Motor neuron (in vitro differentiated cells): Measurements from ENCODE around the gene PHF2. TPM values are rescaled to one million over a fixed set of nuclear protein-coding genes. Genes with fewer than 3 reads are reported as not detected.

Experiments
- ATAC-seq, 8 experiments: fragments of 200-7000 bp; cut with Tn5 transposase; replicated peaks in 6 of 8; 2 replicates each; pipeline ENCODE4 v1.8.0; 2021; ENCODE audit warnings: mild to moderate bottlenecking in 8 of 8, moderate library complexity in 8 of 8
- H3K27ac ChIP-seq, 2 donors: fragments of 250-450 bp; sonication (Bioruptor Pico); 2 replicates each; pipeline ENCODE4 v1.9.0; 2021; ENCODE audit warnings: antibody characterized with exemption in 2 of 2, mild to moderate bottlenecking in 2 of 2, moderate library complexity in 1 of 2
- H3K4me1 ChIP-seq, 2 donors: fragments of 250-450 bp; sonication (Bioruptor Pico); replicated peaks in 1 of 2; 2 replicates each; pipeline ENCODE4 v1.6.1; 2021; ENCODE audit warnings: antibody characterized with exemption in 2 of 2, mild to moderate bottlenecking in 2 of 2, moderate library complexity in 1 of 2
- H3K4me3 ChIP-seq, 5 donors: fragments of 250-450 bp; sonication (Bioruptor Pico); 2 replicates each; pipeline ENCODE4 v1.9.0; 2021; ENCODE audit warnings: antibody characterized with exemption in 5 of 5, mild to moderate bottlenecking in 5 of 5, moderate library complexity in 4 of 5
- WGBS, 10 experiments: fragments of 450-650 bp; shearing (Covaris generic); methylation state at CpG; one replicate each; pipeline ENCODE4 v1.0.0; 2022; 5-methylcytosine and 5-hydroxymethylcytosine counted together
- in situ Hi-C, 9 experiments: fragments of 400-800 bp; cut with MboI; loops; one replicate each; pipeline ENCODE4 v1.15.0; 2021; ENCODE audit warnings: low sequenced_read_pairs in 9 of 9, low pct_unique_long_range_greater_than_20kb in 2 of 9; ENCODE audit not compliant: unreplicated experiment in 9 of 9
- total RNA-seq, 8 experiments: library from RNA; unstranded; fragments of 300-600 nt; gene quantifications; 2 replicates each; pipeline versions ENCODE4 v1.2.3 to v1.2.4, GENCODE V29; 2022

The PHF2 gene
- total RNA-seq, 8 experiments from 2014 or later, result 11.5 to 29.9 (median 26.6) TPM

GRCh38 chr9:93555370-93555769 is 21.0 kb upstream of the PHF2 start:
- Histone ChIP-seq H3K4me3 (no peak overlapping the region), H3K4me1 (no peaks in the 10 kb centered on the region), H3K27ac (no peak overlapping the region)
- WGBS, 10 experiments, result 24 to 94% (median 65%) methylated on average over 1 to 4 of the region's 4 CpGs; no CpG with 5 or more reads in 1 of the 10 experiments
- no peak for ATAC-seq
- in situ Hi-C loops, result loop anchor here in 1 of 9 experiments (25.0 kb wide), 1 partner anchor 393 kb away; no protein-coding TSS in a partner anchor

- WGBS, 10 experiments, result 60 to 92% (median 87%) methylated on average over 1 to 13 of the region's 15 CpGs; no CpG with 5 or more reads in 1 of the 10 experiments
- ATAC-seq, result no peak
- H3K4me3 ChIP-seq, result no peak overlapping the region
- in situ Hi-C loops, result loop anchor here in 1 of 9 experiments (25.0 kb wide), 1 partner anchor 395 kb away; no protein-coding TSS in a partner anchor
- H3K4me1 ChIP-seq, result no peaks in the 10 kb centered on the region
- no peak overlapping the region for H3K27ac ChIP-seq
These were observed 18.8 kb upstream of the PHF2 start for GRCh38 chr9:93557366-93558137.

GRCh38 chr9:93558503-93558902 is 17.9 kb upstream of the PHF2 start:
- H3K4me1 ChIP-seq, result no peaks in the 10 kb centered on the region
- WGBS, 10 experiments, result 53 to 100% (median 80%) methylated on average over 1 to 9 of the region's 14 CpGs; no CpG with 5 or more reads in 5 of the 10 experiments
- H3K27ac ChIP-seq, result no peak overlapping the region
- H3K4me3 ChIP-seq, result no peak overlapping the region
- no peak for ATAC-seq
- in situ Hi-C loops, result loop anchor here in 1 of 9 experiments (25.0 kb wide), 1 partner anchor 396 kb away; no protein-coding TSS in a partner anchor

GRCh38 chr9:93560991-93561390 is 15.4 kb upstream of the PHF2 start:
- ATAC-seq, result no peak
- H3K4me1 ChIP-seq, result no peaks in the 10 kb centered on the region
- no peak overlapping the region for H3K4me3 ChIP-seq
- in situ Hi-C loops, result loop anchor here in 1 of 9 experiments (25.0 kb wide), 1 partner anchor 399 kb away; no protein-coding TSS in a partner anchor
- no peak overlapping the region for H3K27ac ChIP-seq
- 60 to 100% (median 84%) methylated on average over 1 to 5 of the region's 5 CpGs; no CpG with 5 or more reads in 3 of the 10 experiments for WGBS, 10 experiments

GRCh38 chr9:93562157-93562556 is 14.2 kb upstream of the PHF2 start:
- no peak for ATAC-seq
- Histone ChIP-seq H3K4me1 (peaks cover 2 to 3% of the 10 kb centered on the region in 2 donors), H3K27ac (no peak overlapping the region), H3K4me3 (no peak overlapping the region)
- in situ Hi-C loops, result loop anchor here in 1 of 9 experiments (25.0 kb wide), 1 partner anchor 400 kb away; no protein-coding TSS in a partner anchor
- 86 to 100% (median 92%) methylated on average over 1 to 2 of the region's 2 CpGs; no CpG with 5 or more reads in 5 of the 10 experiments for WGBS, 10 experiments

- in situ Hi-C loops, result loop anchor here in 1 of 9 experiments (25.0 kb wide), 1 partner anchor 403 kb away; no protein-coding TSS in a partner anchor
- no peak overlapping the region for H3K4me3 ChIP-seq
- no peak overlapping the region for H3K27ac ChIP-seq
- ATAC-seq, result no peak
- WGBS, 10 experiments, result 56 to 100% (median 84%) methylated on average over 1 to 4 of the region's 4 CpGs
- H3K4me1 ChIP-seq, result peaks cover 9 to 10% of the 10 kb centered on the region in 2 donors
These were observed 11.3 kb upstream of the PHF2 start for GRCh38 chr9:93565089-93565488.

- in situ Hi-C loops, result loop anchor here in 1 of 9 experiments (25.0 kb wide), 1 partner anchor 404 kb away; no protein-coding TSS in a partner anchor
- 0 to 47% (median 0%) methylated on average over 1 to 14 of the region's 69 CpGs; no CpG with 5 or more reads in 3 of the 10 experiments for WGBS, 10 experiments
These were observed 9.7 kb upstream of the PHF2 start for GRCh38 chr9:93566408-93567270.

GRCh38 chr9:93567271-93567959 is 9.0 kb upstream of the PHF2 start:
- ATAC-seq, result peak in 5 of 8 experiments; percentile 12 to 23 (median 16)
- WGBS, 10 experiments, result 33 to 100% (median 83%) methylated on average over 1 to 8 of the region's 15 CpGs; no CpG with 5 or more reads in 1 of the 10 experiments
- in situ Hi-C loops, result loop anchor here in 1 of 9 experiments (25.0 kb wide), 1 partner anchor 405 kb away; no protein-coding TSS in a partner anchor
- peaks cover 9 to 10% of the 10 kb centered on the region in 2 donors for H3K4me1 ChIP-seq
- H3K4me3 ChIP-seq, result peak overlapping the region; percentile 38 to 51 (median 47)
- H3K27ac ChIP-seq, result peak overlapping the region; percentile 88 to 96

More at GRCh38 chr9:93566408-93567270, 9.7 kb upstream of the PHF2 start:
- ATAC-seq, result peak; percentile 93 to 98 (median 94)
- Histone ChIP-seq H3K27ac (peak overlapping the region; percentile 88 to 96), H3K4me3 (peak overlapping the region; percentile 38 to 51 (median 47)), H3K4me1 (peaks cover 9 to 10% of the 10 kb centered on the region in 2 donors)

GRCh38 chr9:93568169-93568568 is 8.2 kb upstream of the PHF2 start:
- Histone ChIP-seq H3K27ac (no peak overlapping the region), H3K4me1 (peaks cover 9 to 10% of the 10 kb centered on the region in 2 donors), H3K4me3 (no peak overlapping the region)
- 73 to 100% (median 95%) methylated on average over 1 to 5 of the region's 5 CpGs; no CpG with 5 or more reads in 2 of the 10 experiments for WGBS, 10 experiments
- ATAC-seq, result no peak
- in situ Hi-C loops, result loop anchor here in 1 of 9 experiments (25.0 kb wide), 1 partner anchor 406 kb away; no protein-coding TSS in a partner anchor

GRCh38 chr9:93569621-93570174 is 6.7 kb upstream of the PHF2 start:
- in situ Hi-C loops, result loop anchor here in 1 of 9 experiments (25.0 kb wide), 1 partner anchor 407 kb away; no protein-coding TSS in a partner anchor
- ATAC-seq, result no peak
- Histone ChIP-seq H3K4me3 (no peak overlapping the region), H3K27ac (no peak overlapping the region), H3K4me1 (peaks cover 10 to 12% of the 10 kb centered on the region in 2 donors)
- 60 to 100% (median 83%) methylated on average over 1 of the region's 1 CpG; no CpG with 5 or more reads in 1 of the 10 experiments for WGBS, 10 experiments

GRCh38 chr9:93572221-93572620 is 4.2 kb upstream of the PHF2 start:
- WGBS, 10 experiments, result 80 to 100% (median 100%) methylated on average over 1 to 2 of the region's 2 CpGs; no CpG with 5 or more reads in 4 of the 10 experiments
- in situ Hi-C loops, result loop anchor here in 1 of 9 experiments (25.0 kb wide), 1 partner anchor 410 kb away; no protein-coding TSS in a partner anchor
- ATAC-seq, result no peak

More at GRCh38 chr9:93572221-93572620, 4.2 kb upstream of the PHF2 start:
- Histone ChIP-seq H3K4me1 (peaks cover 8 to 13% of the 10 kb centered on the region in 2 donors), H3K27ac (no peak overlapping the region), H3K4me3 (no peak overlapping the region)
